Measurements from ENCODE around the gene ITGAL. TPM values are rescaled to one million over a fixed set of nuclear protein-coding genes. Genes with fewer than 3 reads are reported as not detected.
A peak's percentile ranks its signal among the peaks of the same experiment; 100 is the strongest.

The ITGAL gene
- total RNA-seq, 1 donor from 2014 or later = 240 TPM

- peaks cover 69% of the 10 kb centered on the region for H3K36me3 Mint-ChIP-seq (ENCODE audit: low read depth)
- H3K9me3 Mint-ChIP-seq = no peaks in the 10 kb centered on the region
- POLR2A ChIA-PET = interaction anchor here (0.7 to 1.0 kb wide), 5 partner anchors 15 to 903 kb away, joined by 3 to 8 read pairs (median 4); no protein-coding TSS in a partner anchor
- DNase-seq = no peak
- no peaks in the 10 kb centered on the region for H3K27me3 Mint-ChIP-seq
- H3K4me1 Mint-ChIP-seq = peaks cover 4% of the 10 kb centered on the region
- H3K4me3 Mint-ChIP-seq = no peak overlapping the region
- intact Hi-C loops (cut with micrococcal nuclease) = no loop called here
- H3K27ac Mint-ChIP-seq = peak overlapping the region; percentile 9
- no peak for TF ChIP-seq CTCF (IDR thresholded peaks at IDR 0.05)
- ATAC-seq (ENCODE audit: low read depth) = no peak
- CTCF ChIA-PET = interaction anchor here (0.9 kb wide), 2 partner anchors 9 to 62 kb away, joined by 3 read pairs; partner anchors contain the start of gene DCTPP1
These were observed 19.3 kb downstream of the ITGAL start for GRCh38 chr16:30491744-30492308.

GRCh38 chr16:30493941-30494488, 21.5 kb downstream of the ITGAL start:
- Mint-ChIP-seq H3K27me3 (no peaks in the 10 kb centered on the region), H3K4me1 (no peaks in the 10 kb centered on the region), H3K36me3 (ENCODE audit: low read depth) (peaks cover 63% of the 10 kb centered on the region), H3K27ac (no peak overlapping the region), H3K9me3 (no peaks in the 10 kb centered on the region), H3K4me3 (no peak overlapping the region)
- CTCF ChIA-PET = no interaction called here
- ATAC-seq (ENCODE audit: low read depth) (no peak), DNase-seq (no peak)
- TF ChIP-seq CTCF (IDR thresholded peaks at IDR 0.05) = no peak
- intact Hi-C loops (cut with micrococcal nuclease) = no loop called here
- POLR2A ChIA-PET = interaction anchor here (0.6 to 1.6 kb wide), 4 partner anchors 8 to 118 kb away, joined by 3 to 9 read pairs (median 5); partner anchors contain the start of gene ITGAL

GRCh38 chr16:30494709-30495108, 22.2 kb downstream of the ITGAL start:
- no peak for TF ChIP-seq CTCF (IDR thresholded peaks at IDR 0.05)
- Mint-ChIP-seq H3K4me3 (no peak overlapping the region), H3K36me3 (ENCODE audit: low read depth) (peaks cover 60% of the 10 kb centered on the region), H3K27ac (no peak overlapping the region), H3K27me3 (no peaks in the 10 kb centered on the region), H3K4me1 (no peaks in the 10 kb centered on the region), H3K9me3 (no peaks in the 10 kb centered on the region)
- no peak for ATAC-seq (ENCODE audit: low read depth)
- DNase-seq = no peak
- ChIA-PET CTCF (no interaction called here), POLR2A (interaction anchor here (0.9 to 1.6 kb wide), 6 partner anchors 9 to 53 kb away, joined by 3 to 6 read pairs (median 3); partner anchors contain the start of genes ITGAL and ZNF747)
- intact Hi-C loops (cut with micrococcal nuclease) = no loop called here

GRCh38 chr16:30499284-30499683, 26.7 kb downstream of the ITGAL start:
- POLR2A ChIA-PET = interaction anchor here (0.6 to 2.9 kb wide), 5 partner anchors 8 to 57 kb away, joined by 3 to 9 read pairs (median 5); no protein-coding TSS in a partner anchor
- Mint-ChIP-seq H3K36me3 (ENCODE audit: low read depth) (peaks cover 45% of the 10 kb centered on the region), H3K4me3 (no peak overlapping the region), H3K27ac (no peak overlapping the region), H3K4me1 (no peaks in the 10 kb centered on the region), H3K27me3 (no peaks in the 10 kb centered on the region), H3K9me3 (no peaks in the 10 kb centered on the region)
- TF ChIP-seq CTCF (IDR thresholded peaks at IDR 0.05) = no peak
- DNase-seq = no peak
- no peak for ATAC-seq (ENCODE audit: low read depth)
- intact Hi-C loops (cut with micrococcal nuclease) = no loop called here
- CTCF ChIA-PET = interaction anchor here (0.7 to 1.0 kb wide), 2 partner anchors 50 to 69 kb away, joined by 3 to 4 read pairs; partner anchors contain the start of gene DCTPP1

Measured in activated B cell treated with CpG ODN at 0.5 μM for 24 hours (primary cell).